ENCODE measurements around the gene DLG4.
A peak's percentile ranks its signal among the peaks of the same experiment; 100 is the strongest.

DLG4 gene

GRCh38 chr17:7215652-7216180 is 3.9 kb downstream of the DLG4 start:
- Histone ChIP-seq H3K4me3 (ENCODE audit: low read depth, low read length) (peak overlapping the region; percentile 56), H3K4me1 (peaks cover 8% of the 10 kb centered on the region; the same call in 1 of the 2 replicates), H3K9me3 (no peaks in the 10 kb centered on the region), H3K27me3 (no peaks in the 10 kb centered on the region), H3K36me3 (no peaks in the 10 kb centered on the region)
- peak; percentile 23 for DNase-seq
- TF ChIP-seq CTCF (IDR thresholded peaks at IDR 0.05; ENCODE audit: low read depth, low read length): no peak

DNA sequence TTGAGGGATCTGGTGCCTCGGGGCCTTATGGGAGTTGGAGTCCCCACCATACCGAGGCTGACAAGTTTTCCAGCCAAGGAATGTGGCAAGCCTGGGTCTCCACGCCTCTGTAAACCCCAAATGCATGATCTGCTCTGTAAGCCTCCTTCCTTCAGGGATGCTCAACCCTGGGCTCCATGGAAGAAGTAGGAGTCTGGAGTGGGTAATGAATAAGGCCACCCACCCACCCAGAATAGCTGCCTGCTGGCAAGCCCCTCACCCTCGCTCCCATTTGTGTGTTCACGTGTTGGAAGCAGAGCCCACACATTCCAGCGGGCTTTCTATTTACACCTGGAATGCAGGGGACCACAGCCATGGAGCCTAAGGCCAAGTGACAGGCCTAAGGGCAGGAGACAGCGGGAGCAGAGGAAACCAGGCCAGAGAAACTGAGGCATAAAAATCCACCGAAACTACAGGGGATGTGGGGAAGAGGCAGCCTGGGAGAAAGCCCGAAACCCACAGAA is 4.4 kb downstream of the DLG4 start:
- TF ChIP-seq CTCF (IDR thresholded peaks at IDR 0.05; ENCODE audit: low read depth, low read length): no peak
- no peak for DNase-seq
- peaks cover 8% of the 10 kb centered on the region; the same call in 1 of the 2 replicates for H3K4me1 ChIP-seq
- no peaks in the 10 kb centered on the region for H3K36me3 ChIP-seq
- H3K4me3 ChIP-seq (ENCODE audit: low read depth, low read length): peak overlapping the region; percentile 56
- H3K9me3 ChIP-seq: no peaks in the 10 kb centered on the region
- no peaks in the 10 kb centered on the region for H3K27me3 ChIP-seq

GRCh38 chr17:7214300-7215135 is 5.1 kb downstream of the DLG4 start:
- H3K27me3 ChIP-seq: no peaks in the 10 kb centered on the region
- H3K4me3 ChIP-seq (ENCODE audit: low read depth, low read length): peak overlapping the region; percentile 56
- TF ChIP-seq CTCF (IDR thresholded peaks at IDR 0.05; ENCODE audit: low read depth, low read length): peak; percentile 49
- H3K36me3 ChIP-seq: no peaks in the 10 kb centered on the region
- peaks cover 8% of the 10 kb centered on the region; the same call in 1 of the 2 replicates for H3K4me1 ChIP-seq
- H3K9me3 ChIP-seq: no peaks in the 10 kb centered on the region
- DNase-seq: peak; percentile 99

DNA sequence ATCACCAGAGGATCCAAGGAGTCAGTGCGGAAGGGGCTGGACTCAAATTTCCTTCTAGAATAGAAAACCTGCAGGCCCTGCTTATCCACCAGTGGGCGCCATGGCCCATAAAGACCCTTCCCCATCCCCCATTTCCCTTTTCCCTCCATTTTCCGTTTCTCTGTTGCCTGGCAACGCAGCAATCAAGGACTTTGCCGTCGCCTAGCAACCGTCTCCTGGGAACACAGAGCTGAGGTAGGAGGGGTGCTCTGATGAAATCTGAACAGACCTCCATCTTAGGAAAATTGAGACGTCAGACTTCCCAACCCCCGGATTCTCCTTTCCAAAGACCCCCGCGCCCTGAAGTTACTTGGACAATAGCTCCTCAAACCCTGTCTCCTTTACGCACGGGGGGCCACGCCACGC is 5.7 kb downstream of the DLG4 start:
- no peaks in the 10 kb centered on the region for H3K27me3 ChIP-seq
- H3K9me3 ChIP-seq: no peaks in the 10 kb centered on the region
- peak overlapping the region; percentile 50 for H3K4me3 ChIP-seq (ENCODE audit: low read depth, low read length)
- TF ChIP-seq CTCF (IDR thresholded peaks at IDR 0.05; ENCODE audit: low read depth, low read length): peak; percentile 73
- DNase-seq: peak; percentile 88
- H3K4me1 ChIP-seq: peaks cover 8% of the 10 kb centered on the region; the same call in 1 of the 2 replicates
- no peaks in the 10 kb centered on the region for H3K36me3 ChIP-seq

DNA sequence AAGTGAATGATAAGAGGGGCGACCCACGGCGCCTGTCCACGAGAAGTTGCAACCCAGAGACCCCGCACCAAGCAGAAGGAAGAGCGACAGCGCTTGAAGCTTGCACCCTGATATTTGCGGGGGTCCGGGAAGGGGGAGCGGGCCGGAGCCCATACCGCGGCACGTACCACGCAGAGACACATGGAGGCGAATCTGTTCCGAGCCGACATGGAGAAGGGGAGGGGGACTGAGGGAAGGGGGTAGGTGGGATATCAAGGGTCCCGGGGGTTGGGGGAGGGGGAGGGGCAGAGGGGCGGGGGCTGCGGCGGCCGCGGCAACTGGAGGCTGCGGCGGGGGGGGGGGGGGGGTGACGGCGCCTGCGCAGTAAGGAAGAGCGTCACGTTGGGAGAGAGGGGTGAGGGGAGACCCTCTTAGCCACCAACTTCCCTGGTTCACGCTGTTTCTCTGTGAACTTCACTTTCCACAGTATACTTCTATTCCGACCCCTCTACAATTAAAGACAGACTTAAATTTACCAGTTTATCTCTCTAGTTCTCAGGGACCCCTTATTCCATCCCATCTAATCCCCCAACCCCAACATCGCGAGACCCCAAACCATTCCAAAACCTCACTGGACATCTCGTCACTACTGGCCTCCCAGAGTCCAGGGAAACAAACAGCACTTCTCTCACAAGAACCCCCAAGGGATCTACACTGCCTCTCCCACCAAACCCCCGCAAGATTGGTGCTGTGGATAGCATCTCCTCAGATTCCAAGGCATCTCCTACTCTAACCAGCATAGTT is 8.0 kb downstream of the DLG4 start:
- H3K9me3 ChIP-seq: no peaks in the 10 kb centered on the region
- TF ChIP-seq CTCF (IDR thresholded peaks at IDR 0.05; ENCODE audit: low read depth, low read length): no peak
- peaks cover 8% of the 10 kb centered on the region; the same call in 1 of the 2 replicates for H3K4me1 ChIP-seq
- no peaks in the 10 kb centered on the region for H3K27me3 ChIP-seq
- peak overlapping the region; percentile 45 for H3K4me3 ChIP-seq (ENCODE audit: low read depth, low read length)
- no peaks in the 10 kb centered on the region for H3K36me3 ChIP-seq
- no peak for DNase-seq

Measured in BE2C (cell line).